NCI-H146 treated with DMSO at 0.1 percent for 48 hours (cell line): ENCODE results near the gene NPHP3.
"Not testable (repeated sequence)": the region's sequence is repeated elsewhere in the genome, so short reads cannot be mapped to it uniquely, and the experiment has no call there.

ENCODE experiments used
- DNase-seq: peaks from one replicate; lab custom pipeline; 2025; ENCODE audit not compliant: unreplicated experiment; lab: John Stamatoyannopoulos, UW

Gene NPHP3

GRCh38 chr3:132650153-132650552 is 72.1 kb downstream of the NPHP3 start:
- DNase-seq, result no peak

DNA sequence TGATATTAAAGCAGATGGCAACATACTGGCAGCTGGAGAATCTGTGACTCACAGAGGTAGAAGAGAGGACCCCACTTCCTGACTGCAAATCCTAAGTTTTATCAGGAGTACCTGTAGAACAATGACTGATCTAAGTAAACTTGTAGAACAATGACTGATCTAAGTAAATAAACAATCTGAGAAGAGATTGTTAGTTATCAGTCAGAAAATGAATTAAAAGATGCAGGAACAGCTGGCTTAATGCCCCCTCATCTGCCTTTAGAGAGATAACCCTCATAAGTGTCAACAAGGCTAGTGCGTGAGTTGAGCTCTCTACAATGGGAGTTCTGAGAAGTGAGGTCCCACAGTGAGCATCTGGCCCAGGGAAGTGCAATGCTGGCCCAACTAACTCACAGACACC is 77.2 kb downstream of the NPHP3 start:
- DNase-seq, result no peak

DNA sequence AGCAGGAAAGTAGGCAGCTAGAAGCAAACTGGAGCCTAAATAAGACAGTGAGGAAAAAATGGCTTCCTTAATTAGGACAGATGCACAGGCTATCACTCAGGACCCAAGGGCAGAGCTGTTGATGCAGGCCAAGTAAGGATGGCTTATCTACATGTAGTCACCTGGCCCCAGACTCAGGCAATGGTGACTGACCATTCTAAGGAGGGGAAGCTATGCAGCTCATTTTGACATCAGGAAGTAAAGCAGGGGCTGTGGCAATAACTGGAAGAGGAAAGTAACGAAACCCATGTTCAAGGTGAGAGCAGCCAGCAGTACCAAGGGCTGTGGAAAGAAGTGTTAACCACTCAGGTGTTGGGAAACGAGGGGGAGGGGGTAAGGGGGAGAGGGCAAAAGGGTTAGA is 78.8 kb downstream of the NPHP3 start:
- DNase-seq, result no peak

DNA sequence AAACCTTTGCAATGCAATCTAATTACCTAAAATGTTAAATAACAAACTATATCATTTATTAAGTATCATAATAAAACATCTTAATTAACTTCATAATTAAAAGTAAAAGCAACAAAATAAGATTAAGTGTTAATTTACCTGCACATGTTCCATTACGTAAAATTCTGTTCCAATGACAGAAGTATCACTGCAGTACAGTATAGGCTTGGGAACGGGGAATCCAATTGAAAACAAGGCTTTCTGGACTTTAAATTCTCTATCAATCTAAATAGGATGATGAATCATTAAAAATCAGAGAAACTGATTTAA is 79.7 kb downstream of the NPHP3 start:
- no peak for DNase-seq

DNA sequence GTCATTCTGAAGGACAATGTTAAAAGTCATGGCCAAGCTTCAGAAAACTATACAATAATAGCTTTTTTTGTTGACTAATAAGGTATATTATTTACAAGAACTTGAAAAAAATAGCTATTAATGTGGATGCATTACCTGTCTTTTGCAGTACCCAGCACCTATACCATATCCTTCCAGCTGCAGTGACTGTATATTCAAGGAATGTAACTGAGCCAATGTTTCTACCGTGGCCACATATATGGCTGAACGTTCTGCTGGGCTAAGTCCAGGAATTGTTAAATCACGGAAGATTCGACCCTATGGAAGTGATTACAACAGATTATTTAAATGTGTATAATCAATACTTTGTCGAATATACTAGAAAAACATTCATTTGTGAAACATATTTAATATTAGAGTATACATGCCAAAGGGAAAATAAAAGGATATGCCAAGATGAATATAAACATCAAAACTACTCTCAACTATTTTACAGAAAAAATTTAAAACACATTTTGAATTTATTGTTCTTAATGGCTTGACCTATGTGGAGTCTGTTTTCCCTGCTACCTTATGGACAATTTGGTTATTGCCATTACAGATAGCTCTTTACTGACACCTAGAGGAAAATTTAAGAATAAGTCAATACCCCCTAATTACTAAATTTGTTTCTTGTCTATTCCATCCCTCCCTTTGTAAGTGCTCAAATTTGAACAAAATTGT is 80.2 kb downstream of the NPHP3 start:
- peak; percentile 78 for DNase-seq

- DNase-seq, result not testable (repeated sequence)
Observed at GRCh38 chr3:132641427-132641826, 80.8 kb downstream of the NPHP3 start.

DNA sequence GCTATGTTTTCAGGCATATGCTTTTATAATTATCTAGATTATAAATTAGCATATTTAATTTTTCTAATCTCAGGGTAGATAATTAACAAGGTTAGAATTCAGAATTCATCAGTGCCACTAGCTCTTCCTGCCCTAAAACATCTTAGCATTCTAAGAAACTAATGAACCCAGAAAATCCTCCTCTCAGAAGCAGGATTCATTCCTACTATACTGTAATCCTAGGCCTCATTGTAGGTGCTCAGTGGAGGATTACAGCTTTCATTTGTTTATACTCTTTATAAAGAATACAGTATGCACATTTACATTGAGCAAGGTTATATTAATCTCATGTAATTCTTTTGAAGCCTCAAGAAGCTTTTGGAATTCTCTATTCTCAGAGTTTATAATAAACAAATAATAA is 83.5 kb downstream of the NPHP3 start:
- DNase-seq, result no peak

GRCh38 chr3:132637590-132637989 is 84.6 kb downstream of the NPHP3 start:
- DNase-seq, result no peak

- no peak for DNase-seq
Observed at GRCh38 chr3:132635052-132635451, 87.2 kb downstream of the NPHP3 start.
